Measurements from ENCODE around the gene ZNF195.
"Not testable (repeated sequence)": the region's sequence is repeated elsewhere in the genome, so short reads cannot be mapped to it uniquely, and the experiment has no call there.

DNA sequence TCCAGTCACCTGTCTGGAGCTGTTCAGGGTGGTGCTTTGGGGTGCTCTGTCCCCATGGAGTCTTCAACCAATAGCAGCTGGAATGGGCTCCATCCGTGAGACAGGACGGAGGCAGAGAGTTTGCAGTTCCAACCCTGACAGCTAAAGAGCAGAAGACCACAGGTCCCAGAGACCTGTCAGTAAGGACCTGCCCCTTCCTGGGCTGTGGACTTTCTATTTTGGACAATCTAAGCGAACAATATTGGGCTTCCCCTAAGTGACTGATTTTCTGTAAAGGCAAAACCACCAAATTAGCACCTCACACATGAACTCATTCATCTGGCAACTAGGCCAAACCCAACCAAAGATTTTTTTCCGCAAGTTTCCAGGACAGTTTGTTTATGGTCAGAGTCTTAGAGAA is 50.4 kb downstream of the ZNF195 start:
- TF ChIP-seq CREM (IDR thresholded peaks at IDR 0.05; ENCODE audit: low read depth); SRF (IDR thresholded peaks at IDR 0.05; ENCODE audit: low read depth in 2 of 2, low read length in 2 of 2); POLR2A (IDR thresholded peaks at IDR 0.05; ENCODE audit: low read depth, low read length); RCOR1 (conservative IDR thresholded peaks at IDR 0.05; ENCODE audit: low read depth, low read length); RAD51 (IDR thresholded peaks at IDR 0.05); YY1 (IDR thresholded peaks at IDR 0.05; ENCODE audit: low read depth, low read length); IKZF1 (conservative IDR thresholded peaks at IDR 0.05); EP300 (IDR thresholded peaks at IDR 0.05; ENCODE audit: borderline replicate concordance in 1 of 2, control insufficient read depth in 1 of 2, low read depth in 2 of 2, low read length in 2 of 2); PBX3 (IDR thresholded peaks at IDR 0.05; ENCODE audit: insufficient replicate concordance, low read depth, low read length); HCFC1 (IDR thresholded peaks at IDR 0.05; ENCODE audit: low read length): not testable (repeated sequence)
- TF ChIP-seq, protein P1, sequence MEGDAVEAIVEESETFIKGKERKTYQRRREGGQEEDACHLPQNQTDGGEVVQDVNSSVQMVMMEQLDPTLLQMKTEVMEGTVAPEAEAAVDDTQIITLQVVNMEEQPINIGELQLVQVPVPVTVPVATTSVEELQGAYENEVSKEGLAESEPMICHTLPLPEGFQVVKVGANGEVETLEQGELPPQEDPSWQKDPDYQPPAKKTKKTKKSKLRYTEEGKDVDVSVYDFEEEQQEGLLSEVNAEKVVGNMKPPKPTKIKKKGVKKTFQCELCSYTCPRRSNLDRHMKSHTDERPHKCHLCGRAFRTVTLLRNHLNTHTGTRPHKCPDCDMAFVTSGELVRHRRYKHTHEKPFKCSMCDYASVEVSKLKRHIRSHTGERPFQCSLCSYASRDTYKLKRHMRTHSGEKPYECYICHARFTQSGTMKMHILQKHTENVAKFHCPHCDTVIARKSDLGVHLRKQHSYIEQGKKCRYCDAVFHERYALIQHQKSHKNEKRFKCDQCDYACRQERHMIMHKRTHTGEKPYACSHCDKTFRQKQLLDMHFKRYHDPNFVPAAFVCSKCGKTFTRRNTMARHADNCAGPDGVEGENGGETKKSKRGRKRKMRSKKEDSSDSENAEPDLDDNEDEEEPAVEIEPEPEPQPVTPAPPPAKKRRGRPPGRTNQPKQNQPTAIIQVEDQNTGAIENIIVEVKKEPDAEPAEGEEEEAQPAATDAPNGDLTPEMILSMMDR (IDR thresholded peaks at IDR 0.05 in 2 of 3, conservative IDR thresholded peaks at IDR 0.05 in 1 of 3; ENCODE audit: control insufficient read depth in 2 of 3, extremely low read depth in 1 of 3, insufficient read depth in 1 of 3, low read depth in 3 of 3, low read length in 3 of 3) = not testable (repeated sequence)
